Measurements from ENCODE around the gene SBF2. TPM values are rescaled to one million over a fixed set of nuclear protein-coding genes. Genes with fewer than 3 reads are reported as not detected.

Gene SBF2
- total and polyA plus RNA-seq, 3 donors from 2014 or later, result 27.8 to 52.8 (median 48.7) TPM

GRCh38 chr11:9815486-9816136, 478.4 kb downstream of the SBF2 start:
- DNase-seq, result no peak
- H3K27ac ChIP-seq, result no peak overlapping the region
- no peaks in the 10 kb centered on the region for H3K4me1 ChIP-seq
- no peak overlapping the region for H3K4me3 ChIP-seq
- no peaks in the 10 kb centered on the region for H3K27me3 ChIP-seq
- H3K9me3 ChIP-seq, result no peaks in the 10 kb centered on the region
- no peaks in the 10 kb centered on the region for H3K36me3 ChIP-seq (ENCODE audit: low read depth, missing control alignments)
- 87 to 90% methylated on average over 5 to 6 of the region's 6 CpGs for WGBS, 2 donors
- intact Hi-C loops (cut with DNase I; ENCODE audit: low total_unique reads), result no loop called here
- no peak for TF ChIP-seq CTCF (IDR thresholded peaks at IDR 0.05)
- no peak for TF ChIP-seq POLR2A (IDR thresholded peaks at IDR 0.05)

- H3K9me3 ChIP-seq, result no peaks in the 10 kb centered on the region
- no peak for DNase-seq
- H3K36me3 ChIP-seq (ENCODE audit: low read depth, missing control alignments), result no peaks in the 10 kb centered on the region
- intact Hi-C loops (cut with DNase I; ENCODE audit: low total_unique reads), result no loop called here
- no peak overlapping the region for H3K4me3 ChIP-seq
- TF ChIP-seq CTCF (IDR thresholded peaks at IDR 0.05) (no peak), POLR2A (IDR thresholded peaks at IDR 0.05) (no peak)
- no peak overlapping the region for H3K27ac ChIP-seq
- no peaks in the 10 kb centered on the region for H3K27me3 ChIP-seq
- no peaks in the 10 kb centered on the region for H3K4me1 ChIP-seq
These were observed 479.9 kb downstream of the SBF2 start for GRCh38 chr11:9814108-9814507.

GRCh38 chr11:9808943-9809342, 485.1 kb downstream of the SBF2 start:
- TF ChIP-seq CTCF (IDR thresholded peaks at IDR 0.05) (no peak), POLR2A (IDR thresholded peaks at IDR 0.05) (no peak)
- Histone ChIP-seq H3K36me3 (ENCODE audit: low read depth, missing control alignments) (no peaks in the 10 kb centered on the region), H3K4me1 (peaks cover 9% of the 10 kb centered on the region), H3K4me3 (no peak overlapping the region), H3K27ac (no peak overlapping the region), H3K9me3 (no peaks in the 10 kb centered on the region), H3K27me3 (no peaks in the 10 kb centered on the region)
- WGBS, 2 donors, result 92% methylated on average over 7 of the region's 7 CpGs
- DNase-seq, result no peak
- intact Hi-C loops (cut with DNase I; ENCODE audit: low total_unique reads), result no loop called here

GRCh38 chr11:9806946-9807687, 486.9 kb downstream of the SBF2 start:
- Histone ChIP-seq H3K27ac (no peak overlapping the region), H3K4me3 (no peak overlapping the region), H3K9me3 (no peaks in the 10 kb centered on the region), H3K36me3 (ENCODE audit: low read depth, missing control alignments) (no peaks in the 10 kb centered on the region), H3K27me3 (no peaks in the 10 kb centered on the region), H3K4me1 (peaks cover 18% of the 10 kb centered on the region)
- TF ChIP-seq POLR2A (IDR thresholded peaks at IDR 0.05), result no peak
- no peak for TF ChIP-seq CTCF (IDR thresholded peaks at IDR 0.05)
- 92 to 96% methylated on average over 4 of the region's 4 CpGs for WGBS, 2 donors
- no peak for DNase-seq
- intact Hi-C loops (cut with DNase I; ENCODE audit: low total_unique reads), result no loop called here
